ENCODE measurements around the gene TMEFF2.
"Not testable (repeated sequence)": the region's sequence is repeated elsewhere in the genome, so short reads cannot be mapped to it uniquely, and the experiment has no call there.

The TMEFF2 gene

GRCh38 chr2:191927319-191927867 is 267.3 kb downstream of the TMEFF2 start:
- DNase-seq = no peak

- DNase-seq = no peak
Observed at GRCh38 chr2:191926671-191927070, 268.1 kb downstream of the TMEFF2 start.

- DNase-seq = no peak
Observed at GRCh38 chr2:191923652-191923997, 271.1 kb downstream of the TMEFF2 start.

- DNase-seq = no peak
Observed at GRCh38 chr2:191922736-191923651, 271.7 kb downstream of the TMEFF2 start.

- not testable (repeated sequence) for DNase-seq
Observed at GRCh38 chr2:191921650-191922049, 273.1 kb downstream of the TMEFF2 start.

- no peak for DNase-seq
Observed at GRCh38 chr2:191920502-191920901, 274.2 kb downstream of the TMEFF2 start.

GRCh38 chr2:191917967-191918651 is 276.6 kb downstream of the TMEFF2 start:
- peak in 1 of 2 donors; percentile 6 for DNase-seq

- no peak for DNase-seq
Observed at GRCh38 chr2:191917430-191917881, 277.3 kb downstream of the TMEFF2 start.

GRCh38 chr2:191916826-191917225 is 277.9 kb downstream of the TMEFF2 start:
- no peak for DNase-seq

- no peak for DNase-seq
Observed at GRCh38 chr2:191915750-191916149, 279.0 kb downstream of the TMEFF2 start.

- no peak for DNase-seq
Observed at GRCh38 chr2:191913796-191914195, 280.9 kb downstream of the TMEFF2 start.

GRCh38 chr2:191912764-191913163 is 282.0 kb downstream of the TMEFF2 start:
- no peak for DNase-seq

- no peak for DNase-seq
Observed at GRCh38 chr2:191910518-191910917, 284.2 kb downstream of the TMEFF2 start.

- no peak for DNase-seq
Observed at GRCh38 chr2:191908874-191909273, 285.9 kb downstream of the TMEFF2 start.

GRCh38 chr2:191907545-191907944 is 287.2 kb downstream of the TMEFF2 start:
- DNase-seq = no peak

GRCh38 chr2:191907091-191907490 is 287.6 kb downstream of the TMEFF2 start:
- no peak for DNase-seq

GRCh38 chr2:191905336-191905735 is 289.4 kb downstream of the TMEFF2 start:
- DNase-seq = no peak

- no peak for DNase-seq
Observed at GRCh38 chr2:191901031-191901430, 293.7 kb downstream of the TMEFF2 start.

- DNase-seq = no peak
Observed at GRCh38 chr2:191899410-191899809, 295.3 kb downstream of the TMEFF2 start.
